HG03095 (cell line): Measurements from ENCODE around the gene SVEP1.
"Not testable (repeated sequence)": the region's sequence is repeated elsewhere in the genome, so short reads cannot be mapped to it uniquely, and the experiment has no call there.

Experiments
- ATAC-seq: cut with Tn5 transposase; IDR thresholded peaks from one replicate; pipeline ENCODE4 v1.9.1; 2021; ENCODE audit warnings: moderate library complexity; ENCODE audit not compliant: unreplicated experiment

The SVEP1 gene

GRCh38 chr9:110383491-110383890 lies 196.1 kb downstream of the SVEP1 start:
- ATAC-seq, result no peak

GRCh38 chr9:110382731-110383130 lies 196.8 kb downstream of the SVEP1 start:
- no peak for ATAC-seq

- ATAC-seq, result no peak
These were observed 208.0 kb downstream of the SVEP1 start for GRCh38 chr9:110371411-110372007.

- no peak for ATAC-seq
These were observed 209.2 kb downstream of the SVEP1 start for GRCh38 chr9:110370315-110370714.

- ATAC-seq, result no peak
These were observed 215.1 kb downstream of the SVEP1 start for GRCh38 chr9:110364451-110364850.

- ATAC-seq, result not testable (repeated sequence)
These were observed 220.5 kb downstream of the SVEP1 start for GRCh38 chr9:110358992-110359391.

GRCh38 chr9:110357505-110357904 lies 222.0 kb downstream of the SVEP1 start:
- no peak for ATAC-seq

- no peak for ATAC-seq
These were observed 222.7 kb downstream of the SVEP1 start for GRCh38 chr9:110356639-110357395.

- ATAC-seq, result no peak
These were observed 223.6 kb downstream of the SVEP1 start for GRCh38 chr9:110355911-110356310.

GRCh38 chr9:110351009-110351467 lies 228.5 kb downstream of the SVEP1 start:
- no peak for ATAC-seq

- ATAC-seq, result no peak
These were observed 233.2 kb downstream of the SVEP1 start for GRCh38 chr9:110346325-110346724.

- ATAC-seq, result no peak
These were observed 234.7 kb downstream of the SVEP1 start for GRCh38 chr9:110344821-110345220.

GRCh38 chr9:110343551-110343950 lies 236.0 kb downstream of the SVEP1 start:
- no peak for ATAC-seq

- ATAC-seq, result no peak
These were observed 239.2 kb downstream of the SVEP1 start for GRCh38 chr9:110340306-110340705.

GRCh38 chr9:110338143-110338542 lies 241.4 kb downstream of the SVEP1 start:
- ATAC-seq, result no peak

GRCh38 chr9:110337727-110338126 lies 241.8 kb downstream of the SVEP1 start, which contains the start of gene TXNDC8:
TSS of gene TXNDC8 (minus strand) at chr9:110337863.
- no peak for ATAC-seq

GRCh38 chr9:110336363-110336762 lies 243.2 kb downstream of the SVEP1 start:
- ATAC-seq, result no peak

- no peak for ATAC-seq
These were observed 244.7 kb downstream of the SVEP1 start for GRCh38 chr9:110334871-110335270.

- peak; percentile 74 for ATAC-seq
These were observed 245.4 kb downstream of the SVEP1 start for GRCh38 chr9:110334183-110334582.

- no peak for ATAC-seq
These were observed 246.8 kb downstream of the SVEP1 start for GRCh38 chr9:110332766-110333165.

- ATAC-seq, result no peak
These were observed 248.9 kb downstream of the SVEP1 start for GRCh38 chr9:110330484-110331105.

- ATAC-seq, result no peak
These were observed 249.8 kb downstream of the SVEP1 start for GRCh38 chr9:110329639-110330230.
